HepG2 (cell line): Measurements from ENCODE around the gene SFXN5. TPM values are rescaled to one million over a fixed set of nuclear protein-coding genes. Genes with fewer than 3 reads are reported as not detected.

Experiments
- GTF2F1 ChIP-seq: fragments of 150-350 bp; IDR thresholded peaks from 2 replicates; pipeline ENCODE4 v1.6.1; 2014; ENCODE audit warnings: low read length
- ISL2 ChIP-seq: sonication (generic); formaldehyde crosslinking; IDR thresholded peaks from 2 replicates; pipeline ENCODE4 v1.5.0; 2020; ENCODE audit warnings: missing genetic modification reagents
- JARID2 ChIP-seq: sonication (generic); formaldehyde crosslinking; IDR thresholded peaks from 2 replicates; pipeline ENCODE4 v1.8.1; 2023; ENCODE audit warnings: missing genetic modification reagents, inconsistent platforms; ENCODE audit not compliant: insufficient replicate concordance
- KDM5A ChIP-seq: fragments of 200-600 bp; sonication (generic); IDR thresholded peaks from 2 replicates; pipeline ENCODE4 v1.7.0; 2018; ENCODE audit warnings: antibody characterized with exemption, mild to moderate bottlenecking, low read length, borderline replicate concordance
- MAF1 ChIP-seq: sonication (generic); formaldehyde crosslinking; IDR thresholded peaks from 2 replicates; pipeline ENCODE4 v1.5.0; 2020; ENCODE audit warnings: missing genetic modification reagents, borderline replicate concordance
- MZF1 ChIP-seq: sonication (generic); formaldehyde crosslinking; IDR thresholded peaks from 2 replicates; pipeline ENCODE4 v1.8.1; 2023; ENCODE audit warnings: mild to moderate bottlenecking, missing genetic modification reagents, borderline replicate concordance
- NFATC3 ChIP-seq: sonication (generic); formaldehyde crosslinking; IDR thresholded peaks from 2 replicates; pipeline ENCODE4 v1.5.1; 2020; ENCODE audit warnings: mild to moderate bottlenecking, missing genetic modification reagents
- SP140L ChIP-seq: sonication (generic); formaldehyde crosslinking; IDR thresholded peaks from 2 replicates; pipeline ENCODE4 v1.4.0; 2020; ENCODE audit warnings: missing genetic modification reagents, borderline replicate concordance
- SPEN ChIP-seq: sonication (generic); formaldehyde crosslinking; IDR thresholded peaks from 2 replicates; pipeline ENCODE4 v1.5.1; 2020; ENCODE audit warnings: low read depth, mild to moderate bottlenecking, missing genetic modification reagents
- SSRP1 ChIP-seq: IDR thresholded peaks from 2 replicates; pipeline ENCODE4 v1.6.1; 2016; ENCODE audit warnings: control low read depth
- ZFP36L2 ChIP-seq: sonication (generic); formaldehyde crosslinking; IDR thresholded peaks from 2 replicates; pipeline ENCODE4 v1.4.0; 2020; ENCODE audit warnings: missing genetic modification reagents
- ZNF678 ChIP-seq: sonication (generic); formaldehyde crosslinking; IDR thresholded peaks from 2 replicates; pipeline ENCODE4 v1.4.0; 2020; ENCODE audit warnings: mild to moderate bottlenecking, missing genetic modification reagents
- ZNF720 ChIP-seq: sonication (generic); formaldehyde crosslinking; IDR thresholded peaks from 2 replicates; pipeline ENCODE4 v1.4.0; 2020; ENCODE audit warnings: missing genetic modification reagents
- ZNF788 ChIP-seq: sonication (generic); formaldehyde crosslinking; IDR thresholded peaks from 2 replicates; pipeline ENCODE4 v1.5.0; 2020; ENCODE audit warnings: mild to moderate bottlenecking, missing genetic modification reagents, borderline replicate concordance
- polyA plus RNA-seq, 8 experiments: library from polyadenylated mRNA; depleted of rRNA in 3 of 8; stranded (reverse) in 7 of 8; unstranded in 1 of 8; fragments of >200 nt; fragmentation: Illumina TruSeq in 4 of 8; extraction: Trizol in 4 of 8; gene quantifications; 2 replicates each; pipeline versions ENCODE4 v1.2.1 to v1.2.3, GENCODE V29; 2011 to 2016; ENCODE audit warnings: low read depth in 4 of 8, missing spikeins in 1 of 8, mixed read lengths in 1 of 8; ENCODE audit not compliant: insufficient read depth in 1 of 8
- total RNA-seq, 5 experiments: library from RNA; depleted of rRNA; stranded (reverse); fragments of >200 nt; fragmentation: Illumina TruSeq; extraction: Trizol; gene quantifications; 2 replicates each; pipeline ENCODE4 v1.2.3, GENCODE V29; 2016; ENCODE audit warnings: low read depth in 1 of 5
- TF ChIP-seq, protein P1 (sequence below): sonication (generic); formaldehyde crosslinking; IDR thresholded peaks from 2 replicates; pipeline ENCODE4 v1.4.0; 2020; ENCODE audit warnings: missing genetic modification reagents
- TF ChIP-seq, protein P2 (sequence below): sonication (generic); formaldehyde crosslinking; IDR thresholded peaks from 2 replicates; pipeline ENCODE4 v1.9.0; 2021; ENCODE audit warnings: missing genetic modification reagents, mild to moderate bottlenecking, borderline replicate concordance
- TF ChIP-seq, protein P3 (sequence below): sonication (generic); formaldehyde crosslinking; IDR thresholded peaks from 2 replicates; pipeline ENCODE4 v1.8.1; 2022; ENCODE audit warnings: low read depth, mild to moderate bottlenecking, missing genetic modification reagents
- TF ChIP-seq, protein P4 (sequence below), 2 experiments: sonication (generic) in 1 of 2; formaldehyde crosslinking in 1 of 2; IDR thresholded peaks; 2 replicates each; pipeline versions ENCODE4 v1.4.0 to v1.6.1; 2016 to 2020; ENCODE audit warnings: borderline replicate concordance in 1 of 2, low read depth in 1 of 2, mild to moderate bottlenecking in 1 of 2, missing genetic modification reagents in 1 of 2

SFXN5 gene
- total and polyA plus RNA-seq, 2 of the 13 experiments (the other 11 are each of a cell fraction or from before 2014, with no cell fraction given), result 34.9 to 37.4 TPM

DNA sequence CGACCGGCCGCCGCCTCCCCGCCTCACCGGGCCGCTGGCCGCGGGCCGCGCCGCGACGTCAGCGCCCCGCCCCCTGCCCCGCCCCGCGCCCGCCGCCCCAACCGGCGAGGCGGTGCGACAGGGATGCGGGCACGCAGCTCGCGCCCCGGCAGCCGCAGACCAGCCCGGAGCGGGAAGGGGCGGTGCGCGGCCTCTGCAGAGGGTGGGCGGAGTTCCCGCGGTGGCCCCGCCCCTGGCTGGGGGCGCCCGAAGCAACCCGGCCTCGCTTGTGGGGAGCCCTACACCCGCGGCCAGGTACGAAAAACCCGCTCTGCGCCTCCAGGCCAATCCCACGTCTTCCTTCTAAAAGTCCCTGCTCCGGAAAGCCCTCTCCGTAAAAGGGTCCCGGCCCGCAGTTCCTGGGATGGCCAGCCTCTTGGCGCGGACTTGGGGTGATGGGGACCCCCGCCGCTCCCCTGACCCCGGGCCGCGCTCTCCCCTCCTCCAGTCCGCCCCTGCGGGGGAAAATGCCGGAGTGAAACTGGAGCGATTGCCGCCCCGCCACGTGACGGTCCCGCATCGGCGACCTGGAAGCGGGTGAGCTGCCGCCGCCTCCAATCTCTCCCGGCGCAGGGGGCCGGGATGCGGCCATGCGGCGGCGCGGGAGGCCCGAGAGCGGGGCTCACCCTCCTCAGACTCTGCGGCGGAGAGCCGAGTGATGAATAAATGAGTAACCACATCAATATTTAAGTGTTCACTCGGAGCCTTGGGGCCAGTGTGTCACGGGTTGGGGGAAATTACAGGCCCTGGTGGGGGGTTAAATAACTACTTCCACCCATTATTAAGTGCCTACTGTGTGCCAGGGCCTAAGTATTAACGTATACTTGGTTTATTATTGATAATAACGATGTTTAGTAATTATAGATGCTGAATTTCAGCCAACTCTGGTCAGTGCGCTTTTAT is 41.7 kb upstream of the SFXN5 start, which contains the start of gene RAB11FIP5 (continued):
- TF ChIP-seq GTF2F1, result no peak
- no peak; the same call in 1 of the 2 replicates for TF ChIP-seq SSRP1 (CRISPR knock-in tag)
- no peak for TF ChIP-seq MAF1 (CRISPR knock-in tag)
- TF ChIP-seq JARID2, result peak; percentile 35
- no peak for TF ChIP-seq ZNF678 (CRISPR knock-in tag)
- TF ChIP-seq, protein P1, sequence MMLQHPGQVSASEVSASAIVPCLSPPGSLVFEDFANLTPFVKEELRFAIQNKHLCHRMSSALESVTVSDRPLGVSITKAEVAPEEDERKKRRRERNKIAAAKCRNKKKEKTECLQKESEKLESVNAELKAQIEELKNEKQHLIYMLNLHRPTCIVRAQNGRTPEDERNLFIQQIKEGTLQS (CRISPR knock-in tag), result no peak; the same call in 1 of the 2 replicates
- TF ChIP-seq, protein P2, sequence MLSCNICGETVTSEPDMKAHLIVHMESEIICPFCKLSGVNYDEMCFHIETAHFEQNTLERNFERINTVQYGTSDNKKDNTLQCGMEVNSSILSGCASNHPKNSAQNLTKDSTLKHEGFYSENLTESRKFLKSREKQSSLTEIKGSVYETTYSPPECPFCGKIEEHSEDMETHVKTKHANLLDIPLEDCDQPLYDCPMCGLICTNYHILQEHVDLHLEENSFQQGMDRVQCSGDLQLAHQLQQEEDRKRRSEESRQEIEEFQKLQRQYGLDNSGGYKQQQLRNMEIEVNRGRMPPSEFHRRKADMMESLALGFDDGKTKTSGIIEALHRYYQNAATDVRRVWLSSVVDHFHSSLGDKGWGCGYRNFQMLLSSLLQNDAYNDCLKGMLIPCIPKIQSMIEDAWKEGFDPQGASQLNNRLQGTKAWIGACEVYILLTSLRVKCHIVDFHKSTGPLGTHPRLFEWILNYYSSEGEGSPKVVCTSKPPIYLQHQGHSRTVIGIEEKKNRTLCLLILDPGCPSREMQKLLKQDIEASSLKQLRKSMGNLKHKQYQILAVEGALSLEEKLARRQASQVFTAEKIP (CRISPR knock-in tag), result no peak
- no peak for TF ChIP-seq ZNF788
- TF ChIP-seq SPEN (CRISPR knock-in tag), result 0 out of 2 replicates have a peak, but pooled peaks have one; percentile 32
- no peak for TF ChIP-seq ZNF720 (CRISPR knock-in tag)
- 0 out of 2 replicates have a peak, but pooled peaks have one; percentile 50 for TF ChIP-seq MZF1 (CRISPR knock-in tag)
- TF ChIP-seq, protein P3, sequence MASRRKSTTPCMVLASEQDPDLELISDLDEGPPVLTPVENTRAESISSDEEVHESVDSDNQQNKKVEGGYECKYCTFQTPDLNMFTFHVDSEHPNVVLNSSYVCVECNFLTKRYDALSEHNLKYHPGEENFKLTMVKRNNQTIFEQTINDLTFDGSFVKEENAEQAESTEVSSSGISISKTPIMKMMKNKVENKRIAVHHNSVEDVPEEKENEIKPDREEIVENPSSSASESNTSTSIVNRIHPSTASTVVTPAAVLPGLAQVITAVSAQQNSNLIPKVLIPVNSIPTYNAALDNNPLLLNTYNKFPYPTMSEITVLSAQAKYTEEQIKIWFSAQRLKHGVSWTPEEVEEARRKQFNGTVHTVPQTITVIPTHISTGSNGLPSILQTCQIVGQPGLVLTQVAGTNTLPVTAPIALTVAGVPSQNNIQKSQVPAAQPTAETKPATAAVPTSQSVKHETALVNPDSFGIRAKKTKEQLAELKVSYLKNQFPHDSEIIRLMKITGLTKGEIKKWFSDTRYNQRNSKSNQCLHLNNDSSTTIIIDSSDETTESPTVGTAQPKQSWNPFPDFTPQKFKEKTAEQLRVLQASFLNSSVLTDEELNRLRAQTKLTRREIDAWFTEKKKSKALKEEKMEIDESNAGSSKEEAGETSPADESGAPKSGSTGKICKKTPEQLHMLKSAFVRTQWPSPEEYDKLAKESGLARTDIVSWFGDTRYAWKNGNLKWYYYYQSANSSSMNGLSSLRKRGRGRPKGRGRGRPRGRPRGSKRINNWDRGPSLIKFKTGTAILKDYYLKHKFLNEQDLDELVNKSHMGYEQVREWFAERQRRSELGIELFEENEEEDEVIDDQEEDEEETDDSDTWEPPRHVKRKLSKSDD, result 0 out of 2 replicates have a peak, but pooled peaks have one; percentile 51
- TF ChIP-seq, protein P4, sequence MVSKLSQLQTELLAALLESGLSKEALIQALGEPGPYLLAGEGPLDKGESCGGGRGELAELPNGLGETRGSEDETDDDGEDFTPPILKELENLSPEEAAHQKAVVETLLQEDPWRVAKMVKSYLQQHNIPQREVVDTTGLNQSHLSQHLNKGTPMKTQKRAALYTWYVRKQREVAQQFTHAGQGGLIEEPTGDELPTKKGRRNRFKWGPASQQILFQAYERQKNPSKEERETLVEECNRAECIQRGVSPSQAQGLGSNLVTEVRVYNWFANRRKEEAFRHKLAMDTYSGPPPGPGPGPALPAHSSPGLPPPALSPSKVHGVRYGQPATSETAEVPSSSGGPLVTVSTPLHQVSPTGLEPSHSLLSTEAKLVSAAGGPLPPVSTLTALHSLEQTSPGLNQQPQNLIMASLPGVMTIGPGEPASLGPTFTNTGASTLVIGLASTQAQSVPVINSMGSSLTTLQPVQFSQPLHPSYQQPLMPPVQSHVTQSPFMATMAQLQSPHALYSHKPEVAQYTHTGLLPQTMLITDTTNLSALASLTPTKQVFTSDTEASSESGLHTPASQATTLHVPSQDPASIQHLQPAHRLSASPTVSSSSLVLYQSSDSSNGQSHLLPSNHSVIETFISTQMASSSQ (IDR thresholded peaks at IDR 0.05; ENCODE audit: low read depth), result no peak
- TF ChIP-seq, protein P4 (CRISPR knock-in tag; IDR thresholded peaks at IDR 0.05; ENCODE audit: borderline replicate concordance), result no peak; the same call in 1 of the 2 replicates
- no peak; the same call in 1 of the 2 replicates for TF ChIP-seq NFATC3 (CRISPR knock-in tag)
- TF ChIP-seq ZFP36L2 (CRISPR knock-in tag), result no peak; the same call in 1 of the 2 replicates
- TF ChIP-seq KDM5A, result no peak; the same call in 1 of the 2 replicates
- no peak for TF ChIP-seq SP140L
- TF ChIP-seq ISL2 (CRISPR knock-in tag), result peak; percentile 64
